ENCODE results near the gene MEG3.

Gene MEG3

GRCh38 chr14:100825713-100826331, at the start of gene MEG3:
TSS of gene MEG3 (plus strand) at chr14:100826118.
- no peak for DNase-seq (ENCODE audit: low spot score)

- no peak for DNase-seq (ENCODE audit: low spot score)
These were observed 49.1 kb upstream of the MEG3 start for GRCh38 chr14:100776681-100777365.

GRCh38 chr14:100777366-100777817, 48.5 kb upstream of the MEG3 start:
- no peak for DNase-seq (ENCODE audit: low spot score)

- DNase-seq (ENCODE audit: low spot score), result no peak
These were observed 47.9 kb upstream of the MEG3 start for GRCh38 chr14:100777818-100778525.

- DNase-seq (ENCODE audit: low spot score), result no peak
These were observed 47.4 kb upstream of the MEG3 start for GRCh38 chr14:100778526-100778882.

- no peak for DNase-seq (ENCODE audit: low spot score)
These were observed 46.8 kb upstream of the MEG3 start for GRCh38 chr14:100778951-100779690.

- DNase-seq (ENCODE audit: low spot score), result no peak
These were observed 46.2 kb upstream of the MEG3 start for GRCh38 chr14:100779691-100780080.

- DNase-seq (ENCODE audit: low spot score), result no peak
These were observed 45.7 kb upstream of the MEG3 start for GRCh38 chr14:100780246-100780645.

- DNase-seq (ENCODE audit: low spot score), result no peak
These were observed 45.1 kb upstream of the MEG3 start for GRCh38 chr14:100780646-100781355.

GRCh38 chr14:100781952-100782351, 44.0 kb upstream of the MEG3 start:
- no peak for DNase-seq (ENCODE audit: low spot score)

GRCh38 chr14:100782516-100783320, 43.2 kb upstream of the MEG3 start:
- DNase-seq (ENCODE audit: low spot score), result no peak

- DNase-seq (ENCODE audit: low spot score), result no peak
These were observed 42.1 kb upstream of the MEG3 start for GRCh38 chr14:100783630-100784370.

- no peak for DNase-seq (ENCODE audit: low spot score)
These were observed 41.2 kb upstream of the MEG3 start for GRCh38 chr14:100784523-100785337.

GRCh38 chr14:100785338-100785615, 40.6 kb upstream of the MEG3 start:
- DNase-seq (ENCODE audit: low spot score), result no peak

GRCh38 chr14:100785626-100786025, 40.3 kb upstream of the MEG3 start:
- DNase-seq (ENCODE audit: low spot score), result no peak

- DNase-seq (ENCODE audit: low spot score), result no peak
These were observed 39.8 kb upstream of the MEG3 start for GRCh38 chr14:100786131-100786530.

- DNase-seq (ENCODE audit: low spot score), result no peak
These were observed 39.2 kb upstream of the MEG3 start for GRCh38 chr14:100786576-100787219.

- no peak for DNase-seq (ENCODE audit: low spot score)
These were observed 38.3 kb upstream of the MEG3 start for GRCh38 chr14:100787659-100788058.

- no peak for DNase-seq (ENCODE audit: low spot score)
These were observed 37.4 kb upstream of the MEG3 start for GRCh38 chr14:100788517-100788916.

Data from RKO (cell line).